T-helper 22 cell (primary cell): ENCODE results near the gene GPNMB.

ENCODE experiments used
- DNase-seq: peaks from one replicate; pipeline ENCODE4 v3.0.0-alpha.2; 2020; ENCODE audit warnings: low read depth

GPNMB gene

GRCh38 chr7:23273141-23273599 is 26.6 kb downstream of the GPNMB start:
- DNase-seq: peak; percentile 68

- no peak for DNase-seq
These were observed 29.3 kb downstream of the GPNMB start for GRCh38 chr7:23275912-23276311.

DNA sequence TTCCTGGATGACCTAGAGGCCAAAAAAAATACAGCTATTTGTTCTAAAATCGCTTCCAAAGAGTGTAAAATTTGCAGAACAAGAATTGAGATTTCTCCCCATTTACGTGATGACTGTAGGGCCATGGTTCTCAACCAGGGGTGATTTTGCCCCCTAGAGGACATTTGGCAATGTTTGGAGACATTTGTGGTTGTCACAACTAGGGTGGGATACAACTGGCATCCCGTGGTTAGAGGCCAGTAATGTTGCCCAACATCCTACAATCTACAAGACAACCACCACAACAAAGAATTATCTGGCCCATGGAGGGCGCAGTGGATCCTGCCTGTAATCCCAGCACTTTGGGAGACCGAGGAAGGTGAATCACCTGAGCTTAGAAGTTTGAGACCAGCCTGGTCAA is 29.8 kb downstream of the GPNMB start:
- DNase-seq: no peak

GRCh38 chr7:23276947-23277346 is 30.4 kb downstream of the GPNMB start:
- no peak for DNase-seq

DNA sequence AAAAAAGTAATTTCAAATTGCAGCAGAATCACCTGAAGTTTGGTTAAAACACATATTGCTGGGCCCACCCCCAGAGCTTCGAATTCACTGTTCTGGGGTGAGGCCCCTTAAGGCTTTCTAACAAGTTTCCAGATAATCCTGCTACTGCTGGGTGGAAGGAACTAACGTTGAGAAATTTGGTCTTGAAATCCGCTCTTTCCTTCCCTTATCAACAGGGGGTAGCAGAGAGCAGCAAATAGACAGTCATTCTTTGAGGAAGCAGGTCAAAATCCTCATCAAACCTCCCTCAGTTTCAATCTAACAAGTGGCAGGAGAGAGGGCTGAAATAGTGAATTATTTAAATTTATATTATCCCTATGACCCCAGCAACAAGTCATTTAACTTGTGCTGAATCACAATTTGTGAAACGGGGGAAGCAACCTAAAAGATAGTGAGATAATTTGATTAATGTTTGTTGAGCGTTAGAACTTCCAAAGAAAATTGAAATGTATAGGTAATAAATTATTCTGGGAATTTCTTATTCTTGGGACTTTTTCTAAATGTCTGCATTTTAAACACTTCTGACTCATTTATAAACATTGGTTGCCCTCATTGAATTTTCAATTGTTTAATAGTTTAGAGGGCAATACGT is 30.9 kb downstream of the GPNMB start:
- DNase-seq: no peak

- no peak for DNase-seq
These were observed 33.4 kb downstream of the GPNMB start for GRCh38 chr7:23279819-23280525.

GRCh38 chr7:23283086-23283485 is 36.5 kb downstream of the GPNMB start:
- DNase-seq: no peak

GRCh38 chr7:23284871-23285270 is 38.3 kb downstream of the GPNMB start:
- no peak for DNase-seq

DNA sequence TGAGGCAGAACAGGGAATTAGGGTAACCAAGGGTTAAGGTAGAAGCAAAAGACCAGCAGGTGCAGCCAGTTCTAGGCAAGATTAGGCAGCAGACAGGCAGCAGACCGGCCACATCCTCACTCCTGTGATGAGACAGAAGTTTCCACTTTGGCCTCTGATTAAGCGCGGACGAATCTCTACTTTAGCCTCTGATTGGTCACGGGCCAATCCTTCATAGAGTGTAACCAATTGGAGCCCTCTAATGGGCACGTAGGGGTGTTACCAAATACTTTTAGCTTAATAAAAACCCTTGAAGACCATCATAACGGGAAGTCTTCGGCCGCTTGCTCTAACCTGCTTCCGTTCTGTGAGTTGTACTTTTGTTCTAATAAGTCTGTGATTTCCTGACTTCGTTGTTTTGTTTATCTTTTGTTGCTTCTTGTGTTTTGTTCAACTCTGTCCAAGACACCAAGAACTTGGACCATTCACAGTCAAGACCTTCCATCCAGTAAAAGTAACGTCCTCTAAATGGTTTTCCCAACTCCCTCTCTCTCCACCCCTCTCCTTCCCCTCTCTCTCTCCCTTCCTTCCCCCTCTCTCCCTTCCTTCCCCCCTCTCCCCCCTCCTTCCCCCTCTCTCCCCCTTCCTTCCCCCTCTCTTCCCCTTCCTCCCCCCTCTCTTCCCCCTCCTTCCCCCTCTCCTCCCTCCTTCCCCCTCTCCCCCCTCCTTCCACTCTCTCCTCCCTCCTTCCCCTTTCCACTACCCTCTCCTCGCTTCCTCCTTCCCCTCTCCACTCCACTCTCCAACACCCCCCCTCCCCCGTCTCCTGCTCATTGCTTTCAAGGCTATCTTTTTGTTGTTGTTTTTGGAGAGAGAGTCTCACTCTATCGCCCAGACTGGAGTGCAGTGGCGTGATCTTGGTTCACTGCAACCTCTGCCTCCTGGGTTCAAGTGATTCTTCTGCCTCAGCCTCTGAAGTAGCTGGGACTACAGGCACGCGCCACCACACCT is 39.4 kb downstream of the GPNMB start:
- DNase-seq: no peak

DNA sequence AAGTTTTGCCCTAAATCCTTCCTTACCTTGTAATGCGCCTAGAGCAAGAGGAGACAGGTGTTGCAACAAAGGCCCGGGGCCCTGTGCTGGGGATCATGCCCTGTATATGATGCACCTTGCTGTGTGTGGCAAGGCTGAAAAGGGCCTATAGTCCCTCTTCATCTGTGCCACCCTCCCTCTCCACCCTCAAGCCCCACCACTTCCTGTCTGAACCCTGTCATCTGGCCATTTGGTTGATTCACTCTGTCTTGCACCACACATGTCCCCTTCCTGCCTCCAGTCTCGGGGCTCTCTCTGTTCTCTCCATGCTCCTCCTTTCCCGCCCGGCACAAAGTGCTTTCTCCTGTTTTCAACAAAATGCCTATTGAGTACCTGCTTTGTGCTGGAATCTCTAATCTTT is 41.0 kb downstream of the GPNMB start:
- DNase-seq: no peak

GRCh38 chr7:23290993-23291392 is 44.4 kb downstream of the GPNMB start:
- DNase-seq: no peak

DNA sequence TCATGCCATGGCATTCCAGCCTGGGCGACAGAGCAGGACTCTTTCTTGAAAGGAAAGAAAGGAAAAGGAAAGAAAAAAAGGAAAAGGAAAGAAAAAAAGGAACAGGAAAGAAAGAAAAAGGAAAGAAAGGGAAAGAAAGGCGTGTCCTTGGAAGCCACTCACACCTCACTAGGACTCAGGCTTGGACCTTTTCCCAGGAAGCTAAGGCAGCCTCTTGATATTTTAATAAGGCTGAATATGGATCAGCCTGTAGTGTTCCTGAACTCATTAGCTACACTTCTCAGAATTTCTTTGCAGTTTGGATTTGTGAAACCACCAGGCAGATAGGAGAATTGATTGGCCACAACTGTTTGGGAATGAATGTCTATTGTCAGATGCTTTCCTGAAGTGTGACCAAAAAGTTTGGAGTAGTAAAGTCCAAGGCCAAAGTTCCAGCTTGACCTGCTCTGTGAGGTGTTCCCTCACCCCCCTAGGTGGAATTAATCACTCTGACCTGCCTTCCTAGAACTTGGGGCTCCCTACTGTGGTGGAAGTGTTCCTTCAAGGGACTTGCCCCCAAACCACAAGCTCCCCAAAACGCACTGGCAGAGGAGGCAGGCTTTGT is 45.5 kb downstream of the GPNMB start:
- no peak for DNase-seq

DNA sequence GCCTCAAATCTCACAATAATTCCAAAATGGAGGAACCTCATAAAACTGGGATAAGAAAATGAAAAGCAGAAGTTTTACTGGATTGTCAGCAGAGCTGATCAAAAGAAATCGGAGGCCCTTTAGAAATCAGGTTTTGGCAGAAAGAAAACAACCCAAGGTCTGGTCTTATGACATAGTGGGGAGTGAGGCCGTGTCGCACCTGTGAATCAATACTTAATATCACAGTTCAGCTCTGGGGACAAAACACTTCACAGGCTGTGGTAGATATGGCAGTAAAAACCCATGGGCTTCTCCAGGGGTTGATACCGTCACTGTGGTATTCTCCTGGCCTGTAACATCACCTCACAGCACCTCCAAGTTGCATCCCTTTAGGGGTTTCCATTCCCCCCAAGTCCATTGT is 46.0 kb downstream of the GPNMB start:
- DNase-seq: no peak

GRCh38 chr7:23293500-23294073 is 47.0 kb downstream of the GPNMB start:
- DNase-seq: no peak

DNA sequence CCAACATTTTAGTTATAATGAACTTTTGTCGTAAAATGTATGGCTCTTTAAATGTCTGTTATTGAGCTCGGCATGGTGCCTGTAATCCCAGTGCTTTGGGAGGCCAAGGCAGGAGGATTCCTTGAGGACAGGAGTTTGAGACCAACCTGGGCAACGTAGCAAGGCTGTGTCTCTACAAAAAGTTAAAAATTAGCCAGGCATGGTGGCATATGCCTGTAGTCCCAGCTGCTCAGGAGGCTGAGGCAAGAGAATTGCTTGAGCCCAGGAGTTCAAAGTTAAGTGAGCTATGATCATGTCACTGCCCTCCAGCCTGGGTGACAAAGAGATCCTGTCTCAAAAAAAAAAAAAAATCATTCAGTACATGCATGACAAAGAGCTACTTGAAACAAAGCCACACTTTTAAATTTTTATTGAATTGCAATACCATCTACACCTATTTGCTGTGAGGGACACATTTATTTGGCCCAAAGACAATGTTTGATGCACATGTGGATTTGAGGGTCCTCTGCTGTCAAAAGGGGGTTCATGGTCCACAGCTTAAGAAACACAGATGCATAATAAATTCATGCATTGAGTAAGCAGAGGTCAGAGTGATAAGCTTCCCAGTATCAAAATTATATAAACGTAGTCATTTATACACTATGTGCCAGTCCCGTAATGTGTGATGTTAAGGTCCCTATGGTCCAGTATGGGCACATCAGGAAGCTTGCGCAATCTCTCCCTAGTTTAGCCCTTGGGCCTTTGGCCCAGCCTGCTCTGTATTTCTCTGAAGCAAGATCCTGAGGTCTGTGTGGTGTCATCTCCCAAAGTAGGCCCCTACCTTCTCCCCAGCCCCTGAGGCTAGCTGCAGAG is 48.2 kb downstream of the GPNMB start:
- no peak for DNase-seq

- no peak for DNase-seq
These were observed 48.8 kb downstream of the GPNMB start for GRCh38 chr7:23295401-23295697.

GRCh38 chr7:23298141-23298881 is 51.7 kb downstream of the GPNMB start:
- no peak for DNase-seq

GRCh38 chr7:23298885-23299769 is 52.6 kb downstream of the GPNMB start, which contains the start of gene MALSU1:
MALSU1 (plus strand) TSS chr7:23299339; CDS start chr7:23299353, 14 bp downstream.
- DNase-seq: peak; percentile 91

GRCh38 chr7:23299770-23300300 is 53.3 kb downstream of the GPNMB start:
- DNase-seq: no peak
